HG03103 (cell line): ENCODE data around the gene DSCAM.
"Not testable (repeated sequence)": the region's sequence is repeated elsewhere in the genome, so short reads cannot be mapped to it uniquely, and the experiment has no call there.

Experiments
- ATAC-seq: cut with Tn5 transposase; IDR thresholded peaks from one replicate; pipeline ENCODE4 v1.9.1; 2021; ENCODE audit warnings: low read depth; ENCODE audit not compliant: unreplicated experiment

Gene DSCAM

GRCh38 chr21:40215941-40216340 is 631.0 kb downstream of the DSCAM start:
- no peak for ATAC-seq

GRCh38 chr21:40210251-40210650 is 636.7 kb downstream of the DSCAM start:
- ATAC-seq, result no peak

- ATAC-seq, result no peak
Measured at GRCh38 chr21:40208948-40209345, 638.0 kb downstream of the DSCAM start.

GRCh38 chr21:40208206-40208947 is 638.6 kb downstream of the DSCAM start:
- ATAC-seq, result no peak

- no peak for ATAC-seq
Measured at GRCh38 chr21:40200946-40201345, 646.0 kb downstream of the DSCAM start.

- ATAC-seq, result no peak
Measured at GRCh38 chr21:40200126-40200525, 646.8 kb downstream of the DSCAM start.

- no peak for ATAC-seq
Measured at GRCh38 chr21:40194185-40194980, 652.6 kb downstream of the DSCAM start.

GRCh38 chr21:40191616-40192015 is 655.3 kb downstream of the DSCAM start:
- no peak for ATAC-seq

- no peak for ATAC-seq
Measured at GRCh38 chr21:40191196-40191595, 655.8 kb downstream of the DSCAM start.

GRCh38 chr21:40187946-40188654 is 658.9 kb downstream of the DSCAM start:
- ATAC-seq, result no peak

- ATAC-seq, result no peak
Measured at GRCh38 chr21:40187244-40187643, 659.7 kb downstream of the DSCAM start.

GRCh38 chr21:40186045-40186444 is 660.9 kb downstream of the DSCAM start:
- ATAC-seq, result no peak

- no peak for ATAC-seq
Measured at GRCh38 chr21:40185208-40185607, 661.8 kb downstream of the DSCAM start.

GRCh38 chr21:40182491-40182890 is 664.5 kb downstream of the DSCAM start:
- ATAC-seq, result not testable (repeated sequence)

- no peak for ATAC-seq
Measured at GRCh38 chr21:40179166-40179565, 667.8 kb downstream of the DSCAM start.

GRCh38 chr21:40178726-40179125 is 668.2 kb downstream of the DSCAM start:
- no peak for ATAC-seq

GRCh38 chr21:40177979-40178378 is 669.0 kb downstream of the DSCAM start:
- ATAC-seq, result no peak

GRCh38 chr21:40176724-40177123 is 670.2 kb downstream of the DSCAM start:
- no peak for ATAC-seq

GRCh38 chr21:40173816-40174215 is 673.1 kb downstream of the DSCAM start:
- no peak for ATAC-seq

GRCh38 chr21:40169971-40170370 is 677.0 kb downstream of the DSCAM start:
- ATAC-seq, result no peak

- ATAC-seq, result no peak
Measured at GRCh38 chr21:40166291-40166843, 680.6 kb downstream of the DSCAM start.
